HG03064 (cell line): ENCODE measurements around the gene GALNT10.

Experiments
- ATAC-seq: cut with Tn5 transposase; IDR thresholded peaks from one replicate; pipeline ENCODE4 v1.9.1; 2021; ENCODE audit warnings: low read depth; ENCODE audit not compliant: unreplicated experiment

Gene GALNT10

DNA sequence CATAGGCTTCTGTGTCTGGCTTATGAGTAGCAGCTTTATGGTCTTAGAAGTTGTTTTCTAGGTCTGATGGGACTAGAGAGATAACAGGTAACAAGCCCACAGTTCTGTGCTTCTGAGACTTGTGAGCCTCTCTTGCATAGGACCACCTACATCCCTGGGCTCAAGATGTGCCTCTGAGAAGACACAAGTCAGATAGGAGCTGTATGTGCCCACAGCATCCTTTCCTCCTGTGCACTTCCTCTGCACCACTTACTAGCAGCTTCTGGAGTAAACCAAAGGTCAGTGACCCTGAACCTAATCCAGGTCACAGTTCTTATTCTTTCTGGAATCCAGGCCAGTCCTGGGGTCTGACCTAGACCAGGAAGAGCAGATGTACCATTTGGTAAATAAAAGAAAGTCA is 40.0 kb downstream of the GALNT10 start:
- no peak for ATAC-seq

GRCh38 chr5:154234551-154234950 is 44.0 kb downstream of the GALNT10 start:
- ATAC-seq: no peak

DNA sequence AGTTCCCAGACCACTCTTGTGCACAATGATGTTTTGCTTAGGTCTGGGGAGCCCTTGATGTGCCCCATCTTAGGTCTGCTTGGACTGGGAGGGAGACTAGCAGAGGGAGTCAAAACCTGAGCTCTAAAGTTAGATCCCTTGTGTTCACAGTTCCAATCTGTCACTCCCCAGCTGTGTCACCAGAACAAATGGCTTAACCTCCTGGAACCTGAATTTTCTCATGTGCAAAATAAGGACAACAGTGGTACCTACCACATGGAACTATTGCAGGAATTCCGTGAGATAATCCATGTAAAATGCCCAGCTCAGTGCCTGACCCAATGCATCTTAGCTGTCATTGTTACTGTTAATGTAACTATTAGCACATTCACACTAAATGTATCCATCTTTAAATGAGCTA is 45.5 kb downstream of the GALNT10 start:
- no peak for ATAC-seq

DNA sequence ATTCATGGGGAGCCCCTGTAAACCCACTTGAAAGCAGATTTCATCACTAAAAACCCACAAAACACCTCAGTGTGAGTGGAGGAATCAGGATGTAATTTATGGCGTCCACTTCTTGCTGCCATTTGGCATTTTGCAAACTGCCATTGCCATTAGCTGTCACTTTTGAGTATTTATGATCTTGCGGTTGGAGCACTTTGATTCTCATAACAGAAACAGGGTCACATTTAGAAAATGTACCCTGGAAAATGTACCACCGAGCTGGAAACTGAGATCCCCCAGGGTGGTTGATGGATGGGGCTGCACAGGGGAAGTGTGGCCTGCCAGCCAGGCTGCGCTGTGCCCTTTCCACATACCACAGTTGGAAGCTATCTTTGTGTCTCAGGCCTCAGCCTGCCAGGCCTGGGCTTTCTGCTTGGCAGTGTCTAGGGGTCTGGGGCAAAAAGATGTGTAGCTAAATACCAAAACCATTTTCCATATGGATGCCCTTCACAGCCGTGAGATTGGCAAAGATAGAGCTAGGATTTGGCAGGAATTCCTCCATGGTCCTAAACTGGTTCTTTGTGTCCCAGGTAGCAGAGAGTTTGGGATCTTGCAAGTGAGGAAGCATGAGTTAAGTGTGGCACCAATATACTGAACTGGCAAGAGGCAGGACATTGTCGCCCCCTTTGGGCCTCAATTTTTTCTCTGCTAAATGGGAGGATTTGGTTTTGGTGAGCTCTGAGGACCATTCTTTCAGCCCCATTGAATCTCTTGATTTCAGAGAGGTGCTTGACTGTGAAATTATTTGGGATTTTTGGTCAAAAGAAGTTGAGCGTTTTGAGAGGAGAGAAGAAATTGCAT is 46.2 kb downstream of the GALNT10 start:
- no peak for ATAC-seq

DNA sequence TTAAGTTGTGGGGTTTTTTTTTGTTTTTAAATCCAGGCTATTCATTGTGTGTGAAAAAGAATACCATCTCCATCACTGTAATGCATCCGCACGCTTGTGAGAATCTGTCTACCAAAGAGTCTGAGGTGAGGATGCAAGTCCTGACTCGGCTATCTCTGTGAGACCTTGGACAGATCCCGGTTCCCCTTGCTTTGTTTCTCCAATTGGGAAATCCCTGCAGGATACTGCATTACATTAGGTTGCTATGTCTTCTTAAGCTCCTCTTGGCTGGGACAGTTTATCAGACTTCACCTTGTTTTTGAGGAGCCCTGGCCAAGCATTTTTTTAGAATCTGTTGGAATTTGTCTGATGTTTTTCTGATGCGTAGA is 46.8 kb downstream of the GALNT10 start:
- ATAC-seq: no peak

DNA sequence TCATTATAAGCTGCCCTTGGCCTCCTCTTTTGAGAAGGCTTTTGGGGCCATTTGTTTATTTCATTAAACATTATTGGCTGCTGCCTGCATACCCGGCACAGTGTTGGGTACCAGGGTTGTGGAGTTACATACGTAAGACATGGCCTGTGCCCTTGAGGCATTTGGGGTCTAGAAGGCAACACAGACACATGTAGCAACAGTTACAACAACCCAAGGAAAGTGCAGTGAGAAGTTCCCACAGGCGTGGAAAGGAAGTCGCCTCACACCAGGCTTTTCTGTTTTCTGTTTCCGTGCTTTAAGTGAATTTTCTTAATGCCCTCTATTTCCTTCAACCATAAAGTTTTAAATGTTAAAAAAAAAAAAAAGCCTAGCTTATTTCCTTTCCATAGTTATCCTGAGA is 47.4 kb downstream of the GALNT10 start:
- no peak for ATAC-seq

GRCh38 chr5:154238776-154239481 is 48.4 kb downstream of the GALNT10 start:
- peak; percentile 46 for ATAC-seq

- no peak for ATAC-seq
These were observed 50.1 kb downstream of the GALNT10 start for GRCh38 chr5:154240595-154240994.

DNA sequence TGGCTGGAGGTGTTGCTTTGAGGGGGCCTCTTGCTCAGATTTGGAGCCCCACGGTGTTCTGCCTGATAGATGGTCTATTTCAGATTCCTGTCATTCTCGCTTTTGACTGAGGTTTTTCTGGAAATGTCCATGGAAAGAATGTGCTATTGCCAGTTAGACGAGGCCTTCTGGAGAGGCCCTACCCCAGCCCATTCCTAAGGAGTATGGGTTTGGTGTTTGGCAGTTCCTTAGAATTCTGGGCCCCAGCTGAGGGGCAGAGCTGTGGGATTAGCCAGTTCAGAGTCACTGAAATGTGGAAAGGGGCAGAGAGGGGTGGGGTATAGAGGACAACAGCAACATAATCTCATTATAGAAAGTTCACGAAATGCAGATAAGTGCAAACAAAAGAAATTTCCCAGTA is 50.5 kb downstream of the GALNT10 start:
- no peak for ATAC-seq

GRCh38 chr5:154242442-154242841 is 51.9 kb downstream of the GALNT10 start:
- no peak for ATAC-seq

DNA sequence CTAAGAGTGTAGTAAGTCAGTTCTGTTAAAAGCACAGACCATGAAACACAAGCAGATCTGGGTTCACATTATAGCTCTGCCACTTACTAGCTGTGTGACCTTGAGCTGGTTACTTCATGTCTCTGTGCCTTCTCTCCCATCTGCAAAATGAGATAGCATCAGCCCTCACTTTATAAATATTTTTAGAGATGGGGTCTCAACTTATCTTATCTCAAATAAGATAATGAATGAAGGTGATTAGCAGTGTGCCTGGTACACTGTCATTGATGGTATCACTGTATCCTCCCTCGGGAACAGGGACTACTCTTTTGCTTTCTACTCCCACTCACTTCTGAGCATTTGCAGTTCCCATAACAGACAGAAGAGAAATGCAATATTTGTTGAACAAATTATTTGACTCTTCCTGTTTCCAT is 52.4 kb downstream of the GALNT10 start:
- peak; percentile 47 for ATAC-seq

DNA sequence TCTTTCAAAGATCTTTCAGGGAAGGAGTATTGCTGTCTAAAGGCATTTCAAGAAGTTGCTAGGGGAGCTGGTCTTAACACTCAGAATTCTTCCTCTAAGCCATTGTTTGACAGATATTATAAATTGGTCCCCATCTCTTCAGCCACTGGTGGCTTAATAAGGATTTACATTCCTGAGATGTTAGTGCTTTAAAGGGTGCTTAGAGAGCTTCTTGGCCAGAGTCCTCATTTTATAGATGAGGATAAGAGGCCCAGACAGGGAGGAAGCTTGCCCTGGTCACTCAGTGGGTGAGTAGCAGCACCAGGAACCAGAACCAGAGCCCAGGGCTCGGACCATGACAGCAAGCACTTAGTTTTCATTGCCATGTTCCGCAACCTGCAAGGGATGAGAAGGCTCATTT is 53.2 kb downstream of the GALNT10 start:
- no peak for ATAC-seq

GRCh38 chr5:154244476-154244875 is 53.9 kb downstream of the GALNT10 start:
- ATAC-seq: no peak

DNA sequence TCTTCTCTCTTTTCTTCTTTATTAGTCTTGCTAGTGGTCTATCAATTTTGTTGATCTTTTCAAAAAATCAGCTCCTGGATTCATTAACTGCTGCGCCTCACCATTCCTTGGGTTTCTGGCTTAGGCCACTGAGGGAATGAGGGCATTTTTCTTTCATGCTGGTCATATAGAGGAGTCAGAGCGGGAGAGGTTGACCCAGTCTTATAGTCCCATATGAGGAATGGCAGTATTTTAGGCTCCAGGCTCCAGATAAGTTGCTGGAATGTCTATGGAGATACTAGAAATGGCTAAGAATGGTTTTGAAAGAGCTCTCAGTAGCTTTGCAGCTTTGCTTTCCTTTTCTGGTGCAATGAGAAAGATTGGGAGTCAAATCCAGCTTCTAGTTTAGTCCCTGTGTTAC is 58.2 kb downstream of the GALNT10 start:
- ATAC-seq: no peak

DNA sequence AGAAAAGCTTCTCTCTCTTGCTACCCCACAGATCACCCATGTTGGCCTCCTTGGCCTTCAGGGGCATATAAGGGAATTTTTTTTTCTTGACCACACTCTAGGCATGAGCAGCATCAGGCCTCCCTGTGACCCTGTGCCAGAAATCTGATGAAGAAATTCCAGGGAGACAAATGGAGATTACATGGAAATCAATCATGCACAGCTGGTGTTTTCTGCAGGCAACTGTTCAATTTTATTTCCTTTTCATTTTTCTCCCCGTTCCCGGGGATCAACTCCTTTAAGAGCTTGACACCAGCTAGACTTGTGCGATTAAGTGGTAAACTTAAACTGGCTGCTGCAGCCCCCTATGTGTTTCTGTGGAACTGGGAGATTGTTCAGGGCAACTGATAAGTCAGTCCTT is 59.3 kb downstream of the GALNT10 start:
- no peak for ATAC-seq

DNA sequence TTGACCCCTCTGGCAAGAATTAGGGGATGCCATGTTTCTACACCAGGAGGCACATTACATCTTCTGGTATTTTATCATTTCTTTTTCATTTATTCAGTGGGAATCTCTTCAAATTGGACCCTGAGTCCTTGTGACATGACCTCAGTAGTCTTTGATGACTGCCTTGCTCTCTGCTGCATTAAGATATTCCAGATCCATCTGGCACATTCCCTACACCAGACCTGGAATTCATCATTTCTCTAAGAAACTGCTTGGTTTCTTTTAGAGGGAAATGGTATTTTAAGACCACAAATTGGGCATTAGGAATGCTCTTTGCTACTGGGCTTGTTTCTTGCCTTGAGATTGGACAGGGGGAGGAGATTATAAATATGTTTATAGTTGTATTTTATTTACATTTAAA is 61.0 kb downstream of the GALNT10 start:
- ATAC-seq: no peak

GRCh38 chr5:154253807-154254206 is 63.3 kb downstream of the GALNT10 start:
- ATAC-seq: no peak

GRCh38 chr5:154254896-154255295 is 64.4 kb downstream of the GALNT10 start:
- ATAC-seq: no peak

DNA sequence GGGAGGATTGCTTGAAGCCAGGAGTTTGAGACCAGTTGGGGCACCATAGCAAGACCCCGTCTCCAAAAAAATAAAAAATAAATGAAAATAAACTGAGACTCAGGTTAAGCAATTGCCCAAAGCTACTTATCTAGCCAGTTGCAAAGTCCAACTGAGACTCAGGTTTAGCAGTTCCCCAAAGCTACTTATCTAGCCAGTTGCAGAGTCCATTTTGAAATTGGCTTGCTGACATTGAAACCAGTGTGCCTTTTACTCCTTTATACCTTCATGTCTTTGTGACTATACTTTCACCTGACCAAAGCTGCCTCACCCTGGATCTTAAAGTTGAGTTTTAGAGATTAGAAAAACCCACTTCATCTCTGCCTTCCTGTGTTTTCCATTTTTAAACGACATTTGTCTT is 66.5 kb downstream of the GALNT10 start:
- no peak for ATAC-seq

GRCh38 chr5:154258531-154259217 is 68.1 kb downstream of the GALNT10 start:
- ATAC-seq: no peak

DNA sequence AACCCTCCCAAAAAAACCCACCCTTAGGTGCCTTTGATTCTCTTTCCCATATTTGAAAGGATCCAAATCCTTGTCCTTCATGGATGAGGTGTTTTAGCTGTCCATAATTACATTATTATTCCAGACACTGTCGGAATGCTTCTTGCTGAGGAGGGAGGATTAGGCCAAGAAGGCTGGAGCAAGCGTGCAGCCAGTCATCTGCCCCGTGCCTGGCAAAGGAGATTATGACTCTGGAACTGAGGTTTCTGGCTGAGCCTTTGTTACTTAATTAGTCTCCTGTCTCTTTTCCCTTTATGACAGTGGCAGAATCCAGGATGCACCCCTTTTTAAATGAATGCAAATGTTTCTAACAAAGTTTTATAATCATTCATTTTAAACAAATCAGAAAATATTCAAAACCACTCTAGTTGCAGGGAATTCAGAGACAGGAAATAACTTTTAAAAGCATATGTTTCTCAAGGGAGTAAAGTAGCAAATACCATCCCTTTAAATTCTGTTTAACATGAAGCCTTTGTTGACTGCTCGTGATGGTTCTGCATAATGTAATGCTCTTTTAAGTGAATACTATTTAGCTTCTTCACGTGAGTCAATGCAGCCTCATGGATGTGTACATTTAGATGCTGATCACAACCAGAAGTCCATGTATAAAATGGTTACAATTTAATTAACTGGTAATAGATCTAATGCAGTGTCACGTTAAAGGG is 69.8 kb downstream of the GALNT10 start:
- no peak for ATAC-seq
